Aorta (tissue), 5 donors: Measurements from ENCODE around the gene DSTYK. TPM values are rescaled to one million over a fixed set of nuclear protein-coding genes. Genes with fewer than 3 reads are reported as not detected.

Source experiments
- ATAC-seq: fragments of 200-7000 bp; cut with Tn5 transposase; one replicate; pipeline ENCODE4 v1.9.1; 2022; ENCODE audit warnings: moderate library complexity; ENCODE audit not compliant: low FRiP score
- DNase-seq, 2 donors: peaks; one replicate each; pipeline ENCODE4 v3.0.0-alpha.2; 2020
- H3K27ac ChIP-seq, 2 donors: one replicate each; pipeline ENCODE4 v1.5.1; 2013; ENCODE audit warnings: low read length in 2 of 2, mild to moderate bottlenecking in 2 of 2, moderate library complexity in 2 of 2, control low read depth in 1 of 2, inconsistent platforms in 1 of 2, low read depth in 1 of 2
- H3K27me3 ChIP-seq, 2 donors: one replicate each; pipeline ENCODE4 v1.6.1; 2013; ENCODE audit warnings: control low read depth in 1 of 2, low read length in 1 of 2, mild to moderate bottlenecking in 1 of 2, moderate library complexity in 1 of 2; ENCODE audit not compliant: insufficient read depth in 2 of 2, control insufficient read depth in 1 of 2
- H3K36me3 ChIP-seq, 2 donors: one replicate each; pipeline ENCODE4 v1.6.1; 2013; ENCODE audit warnings: control low read depth in 1 of 2, low read length in 1 of 2, mild to moderate bottlenecking in 1 of 2; ENCODE audit not compliant: insufficient read depth in 2 of 2, control insufficient read depth in 1 of 2
- H3K4me1 ChIP-seq, 2 donors: one replicate each; pipeline ENCODE4 v1.6.1; 2013; ENCODE audit warnings: low read length in 2 of 2, control low read depth in 1 of 2, mild to moderate bottlenecking in 1 of 2, moderate library complexity in 1 of 2; ENCODE audit not compliant: insufficient read depth in 2 of 2, control insufficient read depth in 1 of 2
- H3K4me3 ChIP-seq, 2 donors: one replicate each; pipeline ENCODE4 v1.5.1; 2013; ENCODE audit warnings: low read length in 2 of 2, control low read depth in 1 of 2, mild to moderate bottlenecking in 1 of 2
- H3K9me3 ChIP-seq: one replicate; pipeline ENCODE4 v1.6.1; 2013; ENCODE audit warnings: mild to moderate bottlenecking, low read length; ENCODE audit not compliant: control insufficient read depth
- WGBS, 2 donors: extraction: QIAGEN DNeasy Blood & Tissue Kit; methylation state at CpG; one replicate each; pipeline ENCODE4 v1.1.7; 2013; 5-methylcytosine and 5-hydroxymethylcytosine counted together
- intact Hi-C, 2 donors: fragments of 100-400 bp; cut with DNase I; formaldehyde crosslinking; loops; one replicate each; pipeline versions ENCODE4 v1.14.2 to v1.15.0; 2022
- polyA plus RNA-seq, 2 donors: library from polyadenylated mRNA; stranded (reverse); fragments of 200-250 nt; gene quantifications; one replicate each; pipeline ENCODE4 v1.2.3, GENCODE V29; 2013
- total RNA-seq, 2 donors: library from RNA; stranded (reverse); fragmentation: NEBNext Ultra II Directional; extraction: Animal tissue kit (Norgen Biotek cat#: 25700); gene quantifications; one replicate each; pipeline ENCODE4 v1.2.1, GENCODE V29; 2021
- donor health status: healthy with polysubstance abuse.
- donor health status: Bipolar disorder and iron deficiency.
- donor health status: DM: no; HTN: no; CAD: no.
- donor health status: DM: no; HTN: no; CAD: no.
- donor health status: DM: yes; HTN: yes; CAD: no.

Gene DSTYK
- total and polyA plus RNA-seq, 4 donors, result 4.3 to 17.6 (median 9.8) TPM

DNA sequence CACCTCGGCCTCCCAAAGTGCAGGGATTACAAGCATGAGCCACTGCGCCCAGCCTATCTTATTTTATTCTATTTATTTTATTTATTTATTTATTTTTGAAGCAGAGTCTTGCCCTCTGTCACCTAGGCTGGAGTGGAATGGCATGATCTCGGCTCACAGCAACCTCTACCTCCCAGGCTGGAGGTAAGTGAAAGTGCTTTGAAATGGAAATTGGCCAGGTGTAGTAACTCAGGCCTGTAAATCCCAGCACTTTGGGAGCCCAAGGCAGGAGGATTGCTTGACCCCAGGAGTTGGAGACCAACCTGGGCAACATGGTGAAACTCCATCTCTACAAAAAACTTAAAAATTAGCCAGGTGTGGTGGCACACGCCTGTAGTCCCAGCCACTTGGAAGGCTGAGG lies 5.1 kb upstream of the DSTYK start:
- Histone ChIP-seq H3K27ac (no peak overlapping the region), H3K4me3 (no peak overlapping the region), H3K9me3 (no peaks in the 10 kb centered on the region), H3K4me1 (no peaks in the 10 kb centered on the region), H3K27me3 (peaks cover 0 to 4% of the 10 kb centered on the region in 2 donors), H3K36me3 (no peaks in the 10 kb centered on the region)
- 83 to 86% methylated on average over 4 of the region's 4 CpGs for WGBS, 2 donors
- intact Hi-C loops, result no loop called here
- ATAC-seq, result no peak
- DNase-seq, result no peak

- intact Hi-C loops, result loop anchor here (5.0 kb wide), 2 partner anchors 37 to 43 kb away; no protein-coding TSS in a partner anchor
- ATAC-seq, result no peak
Measured at GRCh38 chr1:205214756-205215155, 3.3 kb upstream of the DSTYK start.

DNA sequence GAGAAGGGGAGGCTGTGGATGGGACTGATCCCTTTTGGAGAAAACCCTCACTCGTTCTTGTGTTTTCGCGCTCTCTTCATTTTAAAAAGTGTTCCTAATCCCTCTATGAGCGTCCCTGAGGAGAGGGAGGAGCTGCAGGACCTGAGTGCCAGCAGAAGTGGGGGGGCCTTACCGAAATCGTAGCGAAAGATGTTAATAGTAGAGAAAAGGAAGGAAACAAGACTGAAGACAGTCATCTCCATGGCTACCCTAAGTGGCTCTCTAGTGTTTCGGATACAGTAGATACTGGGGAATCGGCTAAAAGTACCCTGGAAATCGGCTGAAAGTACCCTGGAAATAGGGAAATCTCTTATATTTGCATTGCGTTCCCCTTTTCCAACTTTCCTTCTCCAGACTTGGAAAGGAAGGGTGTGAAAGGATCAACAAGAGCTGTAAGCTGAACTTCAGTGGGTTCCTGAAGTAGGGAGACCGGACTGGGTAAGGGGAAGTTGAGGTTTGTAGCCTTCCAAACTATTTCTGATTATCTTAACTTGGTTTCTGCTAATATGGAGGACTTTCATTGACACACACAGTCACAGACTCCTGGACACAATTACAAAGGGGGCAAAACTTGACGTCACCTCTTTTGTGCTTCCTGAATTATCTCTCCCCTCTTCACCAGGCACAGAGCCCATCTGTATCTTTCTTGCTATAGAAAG lies 486 bp upstream of the DSTYK start:
- 50 to 51% methylated on average over 13 of the region's 13 CpGs for WGBS, 2 donors
- Histone ChIP-seq H3K4me1 (peaks cover 0 to 8% of the 10 kb centered on the region in 2 donors), H3K36me3 (no peaks in the 10 kb centered on the region), H3K27me3 (no peaks in the 10 kb centered on the region), H3K27ac (peak overlapping the region in 1 of 2 donors; percentile 31), H3K4me3 (no peak overlapping the region), H3K9me3 (no peaks in the 10 kb centered on the region)
- no peak for DNase-seq
- intact Hi-C loops, result loop anchor here (5.0 kb wide), 2 partner anchors 35 to 45 kb away; no protein-coding TSS in a partner anchor
- peak; percentile 42 for ATAC-seq

More at GRCh38 chr1:205214756-205215155, 3.3 kb upstream of the DSTYK start:
- DNase-seq, result no peak
- Histone ChIP-seq H3K4me1 (peaks cover 0 to 6% of the 10 kb centered on the region in 2 donors), H3K27me3 (peaks cover 0 to 2% of the 10 kb centered on the region in 2 donors), H3K36me3 (no peaks in the 10 kb centered on the region), H3K9me3 (no peaks in the 10 kb centered on the region), H3K4me3 (no peak overlapping the region), H3K27ac (no peak overlapping the region)
- 77 to 82% methylated on average over 1 of the region's 1 CpG for WGBS, 2 donors

GRCh38 chr1:205210756-205211168 lies 740 bp downstream of the DSTYK start:
- H3K9me3 ChIP-seq, result no peaks in the 10 kb centered on the region
- H3K4me3 ChIP-seq, result peak overlapping the region; percentile 74 to 75
- DNase-seq (peak in 1 of 2 donors; percentile 81), ATAC-seq (peak; percentile 58)
- 0 to 1% methylated on average over 31 of the region's 31 CpGs for WGBS, 2 donors
- H3K27ac ChIP-seq, result peak overlapping the region in 1 of 2 donors; percentile 42
- no peaks in the 10 kb centered on the region for H3K27me3 ChIP-seq
- H3K4me1 ChIP-seq, result peaks cover 0 to 8% of the 10 kb centered on the region in 2 donors
- H3K36me3 ChIP-seq, result no peaks in the 10 kb centered on the region
- intact Hi-C loops, result loop anchor here (5.0 kb wide), 2 partner anchors 33 to 47 kb away; no protein-coding TSS in a partner anchor

GRCh38 chr1:205208811-205209210 lies 2.7 kb downstream of the DSTYK start:
- H3K27me3 ChIP-seq, result no peaks in the 10 kb centered on the region
- no peaks in the 10 kb centered on the region for H3K36me3 ChIP-seq
- no peak overlapping the region for H3K4me3 ChIP-seq
- ATAC-seq (no peak), DNase-seq (no peak)
- 92% methylated on average over 3 of the region's 3 CpGs for WGBS, 2 donors
- peaks cover 0 to 8% of the 10 kb centered on the region in 2 donors for H3K4me1 ChIP-seq
- no peaks in the 10 kb centered on the region for H3K9me3 ChIP-seq
- H3K27ac ChIP-seq, result no peak overlapping the region
- intact Hi-C loops, result no loop called here

- H3K27me3 ChIP-seq, result no peaks in the 10 kb centered on the region
- DNase-seq (no peak), ATAC-seq (no peak)
- no peak overlapping the region for H3K27ac ChIP-seq
- peaks cover 0 to 5% of the 10 kb centered on the region in 2 donors for H3K4me1 ChIP-seq
- intact Hi-C loops, result no loop called here
- no peaks in the 10 kb centered on the region for H3K9me3 ChIP-seq
- H3K4me3 ChIP-seq, result no peak overlapping the region
- no peaks in the 10 kb centered on the region for H3K36me3 ChIP-seq
Measured at GRCh38 chr1:205205055-205205454, 6.4 kb downstream of the DSTYK start.

DNA sequence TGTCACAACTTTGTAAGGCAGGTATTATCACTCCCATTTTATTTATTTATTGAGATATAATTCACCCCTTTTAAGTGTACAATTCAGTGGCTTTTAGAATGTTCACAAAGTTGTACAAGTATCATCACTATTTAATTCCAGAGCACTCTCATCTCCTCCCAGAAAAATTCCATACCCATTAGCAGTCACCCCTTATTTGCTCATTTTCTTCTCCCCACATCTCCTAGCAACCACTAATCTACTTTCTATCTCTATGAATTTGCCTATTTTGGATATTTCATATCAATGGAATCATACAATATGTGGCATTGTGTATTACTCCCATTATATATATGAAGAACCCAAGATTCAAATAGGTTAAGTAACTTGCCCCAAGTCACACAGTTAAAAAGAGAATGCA lies 7.0 kb downstream of the DSTYK start:
- Histone ChIP-seq H3K36me3 (no peaks in the 10 kb centered on the region), H3K4me3 (no peak overlapping the region), H3K4me1 (peaks cover 0 to under 1% of the 10 kb centered on the region in 2 donors), H3K27ac (no peak overlapping the region), H3K9me3 (no peaks in the 10 kb centered on the region), H3K27me3 (no peaks in the 10 kb centered on the region)
- ATAC-seq, result no peak
- intact Hi-C loops, result no loop called here
- no peak for DNase-seq

GRCh38 chr1:205199931-205200299 lies 11.6 kb downstream of the DSTYK start:
- DNase-seq, result no peak
- H3K27ac ChIP-seq, result no peak overlapping the region
- 94 to 97% methylated on average over 7 of the region's 7 CpGs for WGBS, 2 donors
- intact Hi-C loops, result no loop called here
- H3K9me3 ChIP-seq, result no peaks in the 10 kb centered on the region
- no peak overlapping the region for H3K4me3 ChIP-seq
- H3K27me3 ChIP-seq, result no peaks in the 10 kb centered on the region
- no peaks in the 10 kb centered on the region for H3K4me1 ChIP-seq
- ATAC-seq, result no peak
- no peaks in the 10 kb centered on the region for H3K36me3 ChIP-seq
